Testis (tissue), 2 donors: ENCODE measurements around the gene CNIH1.

Experiments used
- POLR2A ChIP-seq: fragments of 450-650 bp; IDR thresholded peaks from one replicate; pipeline ENCODE4 v1.6.1; 2017; ENCODE audit warnings: antibody characterized with exemption, mild to moderate bottlenecking, moderate library complexity
- TF ChIP-seq, protein P1 (sequence below), 3 experiments: fragments of 450-650 bp in 2 of 3; fragments of 200-600 bp in 1 of 3; sonication (generic) in 1 of 3; IDR thresholded peaks; one replicate each; pipeline ENCODE4 v1.5.1; 2016 to 2019; ENCODE audit warnings: antibody characterized with exemption in 3 of 3, mild to moderate bottlenecking in 2 of 3, moderate library complexity in 1 of 3

DNA sequence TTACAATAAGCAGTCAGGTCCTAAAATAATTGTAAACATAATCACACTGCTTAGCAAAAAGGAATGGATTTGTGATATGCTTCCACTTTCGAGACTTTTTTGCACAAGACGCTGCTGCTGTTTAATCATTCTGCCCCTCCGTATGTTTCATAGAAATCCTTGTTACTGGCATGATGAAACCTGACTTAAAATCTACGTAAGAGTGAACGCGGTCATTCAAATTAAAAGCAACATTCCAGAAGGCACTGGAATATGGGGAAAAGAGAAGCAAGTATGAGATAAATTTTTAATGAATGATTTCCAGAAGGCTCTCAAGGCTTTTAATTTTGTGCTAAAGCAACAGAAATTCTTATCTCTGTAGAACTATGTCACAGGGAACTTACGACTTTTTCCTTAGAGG lies 1.1 kb downstream of the CNIH1 start:
- TF ChIP-seq, protein P1, sequence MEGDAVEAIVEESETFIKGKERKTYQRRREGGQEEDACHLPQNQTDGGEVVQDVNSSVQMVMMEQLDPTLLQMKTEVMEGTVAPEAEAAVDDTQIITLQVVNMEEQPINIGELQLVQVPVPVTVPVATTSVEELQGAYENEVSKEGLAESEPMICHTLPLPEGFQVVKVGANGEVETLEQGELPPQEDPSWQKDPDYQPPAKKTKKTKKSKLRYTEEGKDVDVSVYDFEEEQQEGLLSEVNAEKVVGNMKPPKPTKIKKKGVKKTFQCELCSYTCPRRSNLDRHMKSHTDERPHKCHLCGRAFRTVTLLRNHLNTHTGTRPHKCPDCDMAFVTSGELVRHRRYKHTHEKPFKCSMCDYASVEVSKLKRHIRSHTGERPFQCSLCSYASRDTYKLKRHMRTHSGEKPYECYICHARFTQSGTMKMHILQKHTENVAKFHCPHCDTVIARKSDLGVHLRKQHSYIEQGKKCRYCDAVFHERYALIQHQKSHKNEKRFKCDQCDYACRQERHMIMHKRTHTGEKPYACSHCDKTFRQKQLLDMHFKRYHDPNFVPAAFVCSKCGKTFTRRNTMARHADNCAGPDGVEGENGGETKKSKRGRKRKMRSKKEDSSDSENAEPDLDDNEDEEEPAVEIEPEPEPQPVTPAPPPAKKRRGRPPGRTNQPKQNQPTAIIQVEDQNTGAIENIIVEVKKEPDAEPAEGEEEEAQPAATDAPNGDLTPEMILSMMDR (IDR thresholded peaks at IDR 0.05): no peak
- no peak for TF ChIP-seq POLR2A
